Measurements from ENCODE around the gene LIPG.
"Not testable (repeated sequence)": the region's sequence is repeated elsewhere in the genome, so short reads cannot be mapped to it uniquely, and the experiment has no call there.

Gene LIPG

DNA sequence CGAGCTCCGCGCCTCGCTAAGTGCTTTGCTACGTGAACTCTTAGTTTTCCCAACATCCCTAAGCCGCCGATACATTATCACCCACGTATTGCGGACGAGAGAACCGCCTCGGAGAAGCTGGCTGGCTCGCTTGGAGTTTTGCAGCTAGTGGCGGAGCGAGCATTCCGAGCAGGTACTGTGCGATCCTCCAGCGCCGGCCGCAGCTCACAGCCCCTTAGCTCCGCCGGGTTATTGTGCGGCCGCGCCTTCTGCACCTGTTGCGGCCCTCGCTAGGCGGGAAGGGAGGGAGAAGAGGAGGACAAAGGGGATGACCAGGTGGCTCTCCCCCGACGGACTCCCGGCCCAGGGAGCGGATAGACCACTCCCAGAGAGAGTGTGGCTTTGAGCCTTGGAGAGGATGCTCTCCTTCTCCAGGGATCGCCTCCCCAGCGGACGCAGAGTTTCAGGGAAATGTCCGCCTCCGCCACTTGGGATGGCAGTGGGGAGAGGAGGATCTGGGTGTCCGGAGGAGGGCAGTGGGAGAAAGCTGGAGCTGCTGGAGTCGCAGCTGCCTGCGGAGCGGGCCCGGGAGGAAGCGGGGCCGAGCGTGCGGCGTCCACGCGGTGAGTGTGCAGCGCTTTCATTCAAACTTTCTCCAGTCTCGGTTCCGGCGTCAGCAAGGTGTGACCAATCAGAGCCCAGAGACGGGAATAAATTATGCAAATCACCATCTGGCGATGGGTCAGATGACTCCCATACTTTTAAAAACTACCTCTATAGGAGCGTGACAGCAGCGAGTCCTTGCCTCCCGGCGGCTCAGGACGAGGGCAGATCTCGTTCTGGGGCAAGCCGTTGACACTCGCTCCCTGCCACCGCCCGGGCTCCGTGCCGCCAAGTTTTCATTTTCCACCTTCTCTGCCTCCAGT is at the start of gene LIPG:
TSS of gene LIPG (plus strand) at position 769 of the 905 bp plus-strand sequence. CDS start 252 bp downstream, outside the sequence.
- DNase-seq = peak; percentile 44

DNA sequence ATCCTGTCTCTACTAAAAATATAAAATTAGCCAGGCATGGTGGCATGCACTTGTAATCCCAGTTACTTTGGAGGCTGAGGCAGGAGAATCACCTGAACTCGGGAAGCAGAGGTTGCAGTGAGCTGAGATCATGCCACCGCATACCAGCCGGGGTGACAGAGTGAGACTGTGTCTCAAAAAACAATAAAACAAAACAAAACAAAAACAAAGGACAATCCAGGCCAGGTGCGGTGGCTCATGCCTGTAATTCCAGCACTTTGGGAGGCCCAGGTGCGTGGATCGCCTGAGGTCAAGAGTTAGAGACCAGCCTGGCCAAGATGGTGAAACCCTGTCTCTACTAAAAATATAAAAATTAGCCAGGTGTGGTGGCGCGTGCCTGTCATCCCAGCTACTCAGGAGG is 49.0 kb upstream of the LIPG start:
- not testable (repeated sequence) for DNase-seq

DNA sequence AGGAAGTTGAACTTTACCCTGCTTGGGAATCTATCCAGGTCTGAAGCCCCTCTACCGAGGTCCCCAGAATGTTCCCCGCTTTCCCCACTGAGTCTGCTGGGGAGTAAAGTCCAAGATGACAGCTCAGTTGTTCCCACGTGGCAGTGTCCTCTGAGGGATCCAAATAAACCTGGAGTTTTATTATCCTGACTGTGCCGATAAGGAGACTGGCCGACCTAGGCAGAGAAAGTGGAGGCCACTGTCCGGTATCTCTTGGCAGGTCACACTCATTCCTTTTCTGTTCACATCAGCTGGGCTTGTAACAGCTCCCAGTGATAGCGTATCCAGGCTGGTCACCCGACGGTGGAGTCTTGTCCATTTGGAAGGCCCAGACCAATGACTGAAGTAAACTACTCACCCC is 47.3 kb upstream of the LIPG start:
- no peak for DNase-seq

DNA sequence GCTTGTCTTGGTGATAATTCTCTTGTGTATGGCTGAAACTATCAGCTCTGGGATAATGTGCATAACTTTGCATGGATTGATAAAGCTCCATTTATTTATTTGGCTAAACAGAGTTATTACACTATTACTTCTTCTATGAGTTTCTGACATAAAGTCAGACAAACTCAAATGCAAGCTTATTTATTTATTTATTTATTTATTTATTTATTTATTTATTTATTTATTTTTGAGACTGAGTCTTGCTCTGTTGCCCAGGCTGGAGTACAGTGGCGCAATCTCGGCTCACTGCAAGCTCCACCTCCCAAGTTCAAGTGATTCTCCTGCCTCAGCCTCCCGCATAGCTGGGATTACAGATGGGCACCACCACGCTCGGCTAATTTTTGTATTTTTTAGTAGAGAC is 46.9 kb upstream of the LIPG start:
- not testable (repeated sequence) for DNase-seq

DNA sequence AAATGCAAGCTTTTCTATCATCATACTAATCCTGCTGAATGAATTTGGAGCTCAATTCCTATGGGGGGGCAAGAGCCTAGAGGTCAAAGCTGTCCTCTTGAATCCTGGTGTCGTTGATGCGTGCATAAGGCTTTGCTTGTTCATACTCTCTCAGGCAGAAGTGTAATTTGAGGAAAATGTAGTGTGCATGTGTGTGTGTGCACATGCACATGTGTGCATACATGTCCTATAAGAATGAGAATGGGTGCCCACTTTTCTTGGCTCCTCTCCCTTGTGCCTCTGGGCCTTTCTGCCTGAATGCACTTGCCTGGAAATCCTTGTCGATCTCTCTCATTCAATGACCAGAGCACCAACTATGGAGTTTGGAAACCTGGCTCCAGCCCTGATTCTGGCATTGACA is 46.3 kb upstream of the LIPG start:
- no peak for DNase-seq

DNA sequence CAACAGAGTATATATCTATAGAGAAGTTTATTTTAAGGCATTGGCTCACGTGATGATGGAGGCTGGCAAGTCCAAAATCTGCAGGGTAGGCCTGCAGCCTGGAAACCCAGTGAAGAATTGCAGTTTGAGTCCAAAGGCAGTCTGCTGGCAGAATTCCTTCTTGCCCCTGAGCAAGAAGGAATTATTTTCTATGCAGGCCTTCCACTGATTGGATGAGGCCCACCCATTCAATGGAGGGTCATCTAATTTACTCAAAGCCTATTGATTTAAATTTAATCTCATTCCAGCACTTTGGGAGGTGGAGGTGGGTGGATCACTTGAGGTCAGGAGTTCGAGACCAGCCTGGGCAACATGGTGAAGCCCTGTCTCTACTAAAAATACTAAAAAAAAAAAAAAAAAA is 44.4 kb upstream of the LIPG start:
- no peak for DNase-seq

DNA sequence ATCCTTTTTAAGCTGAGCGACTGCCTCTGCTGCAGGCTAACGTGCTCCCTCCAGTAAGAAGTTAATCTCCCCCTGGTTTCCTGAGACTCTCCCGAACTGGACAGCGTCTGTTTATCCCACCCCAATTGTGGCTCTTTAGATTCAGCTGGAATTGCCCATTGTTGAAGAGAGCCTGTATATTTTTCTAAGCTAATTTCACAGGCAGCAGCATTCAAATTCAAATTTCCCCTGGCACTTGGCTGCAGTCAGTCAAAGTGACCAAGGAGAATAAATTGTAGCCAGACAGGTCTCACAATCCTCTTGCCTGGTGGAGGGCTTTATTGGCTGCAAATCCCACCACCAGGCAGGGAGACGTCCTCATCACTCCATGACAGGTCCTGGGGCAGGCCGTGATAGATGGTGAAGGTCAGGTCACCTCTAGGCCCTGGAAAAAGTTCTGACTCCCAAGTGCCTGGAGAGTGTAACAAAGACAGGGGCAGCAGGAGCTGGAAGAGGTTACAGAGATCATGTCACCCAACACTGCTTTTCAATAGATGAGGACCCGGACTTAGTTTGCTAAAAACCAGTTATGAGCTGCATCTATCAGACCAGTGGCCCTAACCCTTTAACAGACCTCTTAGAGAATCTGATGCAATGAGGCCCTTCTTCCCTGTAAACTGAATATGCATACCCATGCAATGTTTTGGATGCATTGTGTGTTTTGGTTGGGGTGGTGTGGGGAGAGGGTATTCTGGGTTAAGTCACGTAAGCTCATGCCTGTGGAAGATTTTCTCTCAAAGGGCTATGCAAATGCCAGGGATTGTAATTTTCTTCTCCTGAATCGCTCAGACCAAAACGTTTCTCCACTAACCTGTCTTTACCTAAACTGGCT is 42.5 kb upstream of the LIPG start:
- DNase-seq = no peak

DNA sequence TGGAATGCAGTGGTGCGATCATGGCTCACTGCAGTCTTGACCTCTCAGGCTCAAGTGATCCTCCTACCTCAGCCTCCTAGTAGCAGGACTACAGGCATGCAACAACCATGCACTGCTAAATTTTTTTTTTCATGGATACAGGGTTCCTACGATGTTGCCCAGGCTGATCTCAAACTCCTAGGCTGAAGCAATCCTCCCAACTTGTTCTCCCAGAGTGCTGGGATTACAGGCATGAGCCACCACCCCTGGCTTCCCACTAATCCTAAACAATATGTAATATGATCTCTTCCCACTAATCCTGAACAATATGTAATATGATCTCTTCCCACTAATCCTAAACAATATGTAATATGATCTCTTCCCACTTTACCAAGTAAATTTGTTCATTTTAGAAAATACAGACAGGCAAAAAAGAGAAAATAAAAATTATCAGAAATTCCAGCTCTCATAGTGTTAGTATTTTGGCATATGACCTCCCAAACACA is 41.2 kb upstream of the LIPG start:
- no peak for DNase-seq

DNA sequence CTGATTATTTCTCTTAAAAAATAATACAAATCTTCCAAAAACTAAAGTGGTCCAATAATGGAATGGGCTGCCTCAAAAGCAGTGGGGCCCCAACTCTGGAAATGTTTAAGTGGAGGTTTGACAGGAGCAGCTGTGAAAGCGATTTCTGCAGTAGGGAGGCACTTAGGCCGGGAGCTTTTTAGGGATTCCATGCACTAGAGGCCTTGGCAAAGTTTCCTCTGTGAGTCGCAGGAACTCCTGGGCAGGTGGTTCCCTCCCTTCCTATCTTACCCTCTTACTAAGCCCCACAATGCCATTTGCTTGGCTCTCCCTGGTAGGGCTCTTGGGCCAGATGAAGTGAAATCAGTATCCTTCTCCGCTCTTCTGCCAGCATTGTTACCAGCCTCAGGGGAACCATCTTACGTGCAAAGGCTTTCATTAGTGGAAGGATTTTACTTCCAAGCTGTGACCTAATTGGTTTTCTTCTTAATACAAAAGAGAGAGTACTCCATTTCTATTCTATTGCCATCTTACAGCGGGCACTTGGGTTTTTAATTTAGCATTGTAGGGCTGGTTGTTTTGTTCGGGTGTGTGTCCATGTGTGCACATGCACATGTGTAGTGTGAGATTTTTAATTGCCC is 40.5 kb upstream of the LIPG start:
- no peak for DNase-seq

DNA sequence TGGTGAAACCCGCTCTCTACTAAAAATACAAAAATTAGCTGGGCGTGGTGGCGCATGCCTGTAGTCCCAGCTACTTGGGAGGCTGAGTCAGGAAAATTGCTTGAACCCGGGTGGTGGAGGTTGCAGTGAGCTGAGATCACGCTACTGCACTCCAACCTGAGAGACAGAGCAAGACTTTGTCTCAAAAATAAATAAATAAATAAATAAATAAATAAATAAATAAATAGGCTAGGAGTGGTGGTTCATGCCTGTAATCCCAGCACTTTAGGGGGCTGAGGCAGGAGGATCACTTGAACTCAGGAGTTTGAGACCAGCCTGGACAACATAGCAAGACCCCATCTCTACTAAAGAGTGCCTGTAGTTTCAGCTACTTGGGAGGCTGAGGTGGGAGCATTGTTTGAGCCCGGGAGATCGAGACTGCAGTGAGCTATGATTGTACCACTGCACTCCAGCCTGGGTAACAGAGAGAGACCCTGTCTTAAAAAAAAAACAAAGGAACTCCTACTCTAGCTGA is 38.2 kb upstream of the LIPG start:
- DNase-seq = not testable (repeated sequence)

DNA sequence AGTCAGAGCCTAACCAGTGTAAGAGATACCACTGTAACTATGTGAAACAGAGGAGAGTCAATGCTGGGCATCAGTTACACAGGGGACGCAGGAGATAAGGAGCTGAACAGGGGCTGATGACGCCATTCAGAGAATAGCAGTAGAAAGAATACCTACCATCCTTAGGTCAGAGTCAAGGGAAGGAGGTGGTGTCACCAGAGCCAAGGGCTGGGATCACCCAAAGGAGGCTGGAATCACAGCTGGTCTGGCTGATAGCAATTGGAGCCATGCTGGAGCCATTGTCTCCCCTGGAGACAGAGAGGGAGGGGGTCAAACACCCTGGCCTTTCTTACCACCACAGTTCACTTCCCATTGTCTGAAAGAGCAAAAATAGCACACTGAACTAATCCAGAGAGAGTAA is 37.5 kb upstream of the LIPG start:
- no peak for DNase-seq

DNA sequence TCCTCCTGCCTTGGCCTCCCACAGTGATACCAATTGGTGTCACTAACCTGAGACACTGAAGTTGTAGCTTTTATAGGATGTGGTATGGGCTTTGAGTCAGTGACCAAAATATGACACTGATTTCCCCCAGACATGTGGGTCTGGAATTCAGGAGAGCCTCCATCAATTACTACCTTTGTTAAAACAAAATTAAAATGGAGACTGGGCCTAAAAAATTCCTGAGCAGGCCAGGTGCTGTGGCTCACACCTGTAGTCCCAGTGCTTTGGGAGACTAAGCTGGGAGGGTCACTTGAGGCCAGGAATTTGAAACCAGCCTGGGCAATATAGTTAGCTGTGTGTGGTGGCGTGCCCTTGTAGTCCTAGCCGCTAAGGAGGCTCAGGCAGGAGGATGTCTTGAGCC is 36.9 kb upstream of the LIPG start:
- no peak for DNase-seq

DNA sequence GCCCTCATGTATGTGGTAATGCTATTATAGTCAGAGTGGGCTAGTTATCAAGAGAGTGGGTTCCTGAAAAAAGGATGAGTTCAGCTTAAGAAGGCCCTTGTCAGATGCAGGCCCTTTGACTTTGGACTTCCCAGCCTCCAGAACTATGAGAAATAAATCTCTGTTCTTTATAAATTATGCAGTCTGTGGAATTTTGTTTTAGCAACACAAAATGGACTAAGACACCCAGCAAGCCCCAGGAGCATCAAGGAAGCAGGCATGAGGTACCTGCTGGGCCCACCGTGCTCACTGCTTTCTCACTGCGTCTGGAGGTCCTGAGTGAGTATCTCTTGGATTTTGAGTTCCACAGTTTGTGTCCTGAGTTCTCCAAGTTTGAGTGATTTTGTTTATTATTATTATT is 35.9 kb upstream of the LIPG start:
- no peak for DNase-seq

DNA sequence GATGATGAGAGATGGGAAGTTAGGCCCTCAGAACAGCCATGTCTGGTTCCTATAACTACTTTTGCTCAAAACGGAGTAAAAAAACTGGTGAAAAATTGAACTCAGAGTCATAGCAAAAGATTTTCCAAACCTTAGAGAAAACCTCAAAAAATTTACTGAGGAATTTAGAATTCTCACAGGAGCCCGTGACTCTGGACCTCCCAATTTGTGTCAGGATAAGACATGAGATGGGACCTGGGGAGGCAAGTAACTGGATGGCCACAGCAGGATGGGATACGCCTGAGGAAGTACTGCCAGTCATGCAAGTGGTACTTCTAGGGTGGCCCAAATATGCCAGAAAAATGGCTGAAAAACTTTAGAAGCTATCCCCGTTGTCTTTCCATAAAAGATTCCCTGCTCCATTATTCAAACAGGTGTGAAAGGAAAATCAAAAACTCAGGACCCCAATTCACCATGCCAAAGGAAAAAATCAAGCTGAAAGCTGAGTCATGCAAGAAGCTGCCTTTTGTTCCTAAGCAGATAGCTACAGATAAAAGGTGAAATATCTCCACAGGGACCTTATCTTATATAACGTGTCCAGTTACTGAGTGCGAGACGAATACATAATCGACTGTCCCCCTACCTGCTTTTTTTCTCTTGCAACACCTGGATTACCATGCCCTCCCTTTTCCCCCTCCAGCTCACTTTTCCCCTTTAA is 34.1 kb upstream of the LIPG start:
- no peak for DNase-seq

DNA sequence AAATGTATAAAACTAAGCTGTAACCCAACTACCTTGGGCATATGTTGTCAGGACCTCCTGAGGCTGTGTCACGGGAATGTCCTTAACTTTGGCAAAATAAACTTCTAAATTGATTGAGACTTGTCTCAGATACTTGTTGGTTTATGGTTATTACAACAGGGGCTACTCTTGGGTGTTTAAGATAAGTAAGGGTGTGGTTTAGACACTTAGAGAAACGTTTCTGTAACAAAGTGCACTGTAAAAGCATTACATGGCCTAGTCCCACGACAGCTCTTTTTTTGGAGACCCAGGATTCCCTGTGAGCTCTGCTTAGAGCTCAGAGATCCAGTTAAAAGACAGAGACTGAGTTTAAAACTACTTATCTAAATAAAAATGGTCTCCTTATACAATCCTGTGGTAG is 32.3 kb upstream of the LIPG start:
- no peak for DNase-seq

DNA sequence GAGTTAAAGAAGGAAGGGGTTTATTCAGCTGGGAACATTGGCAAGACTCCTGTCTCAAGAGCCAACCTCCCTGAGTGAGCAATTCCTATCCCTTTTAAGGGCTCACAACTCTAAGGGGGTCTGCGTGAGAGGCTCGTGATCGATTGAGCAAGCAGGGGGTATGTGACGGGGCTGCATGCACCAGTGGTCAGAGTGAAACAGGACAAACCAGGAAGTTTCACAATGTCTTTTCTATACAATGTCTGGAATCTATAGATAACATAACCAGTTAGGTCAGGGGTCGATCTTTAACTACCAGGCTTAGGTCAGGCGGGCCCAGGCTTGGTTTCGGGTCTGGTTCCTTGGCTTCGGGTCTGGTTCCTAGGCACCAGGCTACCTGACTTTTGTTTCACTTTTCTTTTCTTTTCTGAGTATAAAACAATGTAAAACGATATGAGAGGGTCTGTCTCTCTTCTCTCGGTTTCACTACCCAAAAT is 30.1 kb upstream of the LIPG start:
- DNase-seq = no peak

DNA sequence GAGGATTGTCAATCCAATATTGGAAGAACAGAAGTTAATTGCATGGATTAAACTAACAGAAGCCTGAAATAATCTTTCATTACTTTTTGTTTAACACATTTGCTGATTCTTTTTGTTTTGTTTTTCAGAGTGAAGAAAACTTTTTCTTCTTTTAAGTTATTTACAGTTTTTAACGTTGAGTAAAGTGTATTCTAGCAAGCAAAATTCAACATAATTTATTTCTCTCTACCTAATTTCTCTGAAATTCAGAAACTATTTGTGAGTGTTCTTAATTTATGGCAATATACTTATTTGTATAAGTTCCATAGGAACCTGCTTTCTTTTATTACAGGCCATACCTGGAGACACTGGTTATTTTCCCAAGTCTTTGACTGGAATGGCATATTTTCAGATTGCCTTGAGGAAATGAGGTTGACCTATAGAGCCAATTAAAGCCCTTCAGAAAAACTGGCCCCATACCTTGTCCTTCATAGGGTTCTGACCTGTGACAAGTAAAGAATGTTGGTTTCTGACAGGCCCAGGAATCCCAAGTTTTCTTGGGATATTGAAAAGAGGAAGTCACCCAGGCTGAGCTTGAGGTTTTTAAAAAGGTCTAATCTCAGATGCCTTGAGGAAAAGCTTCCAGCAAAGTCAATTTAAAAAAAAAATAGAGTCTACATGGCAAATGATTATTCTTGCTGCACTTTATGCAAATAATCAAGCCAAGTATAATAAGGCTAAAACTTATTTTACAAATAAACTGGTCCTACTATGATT is 26.8 kb upstream of the LIPG start:
- DNase-seq = no peak

DNA sequence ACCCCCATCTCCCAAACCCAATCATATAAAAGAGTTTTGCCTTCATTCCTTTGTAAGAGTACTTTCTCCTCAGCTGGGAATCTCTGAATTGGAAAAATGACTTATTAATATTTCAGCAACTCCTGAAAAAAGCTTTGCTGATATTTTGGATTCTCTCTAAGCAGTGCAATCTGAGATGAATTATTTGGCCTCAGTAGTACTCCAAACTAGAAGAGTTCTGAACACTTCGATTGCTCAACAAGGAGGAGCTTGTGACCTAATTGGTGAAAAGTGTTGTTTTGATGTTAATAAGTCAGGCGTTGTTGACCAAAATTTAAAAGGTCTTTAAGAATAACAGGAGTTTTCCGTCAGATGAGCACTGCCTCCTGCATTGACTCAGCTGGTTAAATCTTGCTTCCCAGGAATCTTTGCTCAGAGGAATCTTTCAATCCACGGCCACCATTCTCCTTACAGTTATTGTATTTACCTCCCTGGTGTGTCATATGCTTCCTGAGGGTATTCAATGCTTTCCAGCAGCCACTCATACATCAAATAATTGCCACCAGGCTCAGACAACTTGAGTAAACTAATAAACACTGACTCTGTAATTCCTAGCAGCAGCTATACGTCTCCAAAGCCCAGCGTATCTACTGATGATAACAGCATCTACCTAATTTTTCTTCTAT is 24.5 kb upstream of the LIPG start:
- DNase-seq = no peak

DNA sequence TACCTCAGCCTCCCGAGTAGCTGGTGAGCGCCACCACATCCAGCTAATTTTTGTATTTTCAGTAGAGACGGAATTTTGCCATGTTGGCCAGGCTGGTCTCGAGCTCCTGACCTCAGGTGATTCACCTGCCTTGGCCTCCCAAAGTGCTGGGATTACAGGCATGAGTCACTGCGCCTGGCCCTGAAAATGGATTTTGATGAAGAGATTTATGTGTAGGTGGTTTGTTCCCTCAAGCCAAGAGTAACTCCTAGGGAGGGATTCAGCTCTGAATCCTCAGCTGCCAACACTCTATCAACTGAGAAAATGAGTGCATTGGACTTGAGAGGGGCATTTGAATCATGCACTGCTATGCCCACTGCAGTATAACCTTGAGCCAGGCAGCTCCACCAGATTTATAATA is 17.5 kb upstream of the LIPG start:
- no peak for DNase-seq

DNA sequence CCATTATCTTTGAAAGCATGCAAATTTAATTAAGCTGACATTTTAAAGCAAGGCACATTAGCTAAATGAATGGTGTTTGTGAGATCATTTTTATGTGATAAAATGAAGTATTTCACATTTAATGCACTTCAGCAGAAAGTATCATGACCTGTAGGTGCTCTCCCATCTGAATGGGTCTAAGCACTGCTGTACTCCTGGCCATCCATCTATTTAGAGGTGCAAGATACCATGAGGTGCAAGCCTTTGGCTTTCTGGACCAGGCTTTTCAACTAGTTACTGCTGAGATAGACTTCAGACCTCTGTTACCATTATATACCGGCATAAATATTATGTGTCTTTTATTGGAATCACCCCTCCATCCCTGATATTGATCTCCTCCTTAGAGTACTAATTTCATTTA is 15.6 kb upstream of the LIPG start:
- no peak for DNase-seq

DNA sequence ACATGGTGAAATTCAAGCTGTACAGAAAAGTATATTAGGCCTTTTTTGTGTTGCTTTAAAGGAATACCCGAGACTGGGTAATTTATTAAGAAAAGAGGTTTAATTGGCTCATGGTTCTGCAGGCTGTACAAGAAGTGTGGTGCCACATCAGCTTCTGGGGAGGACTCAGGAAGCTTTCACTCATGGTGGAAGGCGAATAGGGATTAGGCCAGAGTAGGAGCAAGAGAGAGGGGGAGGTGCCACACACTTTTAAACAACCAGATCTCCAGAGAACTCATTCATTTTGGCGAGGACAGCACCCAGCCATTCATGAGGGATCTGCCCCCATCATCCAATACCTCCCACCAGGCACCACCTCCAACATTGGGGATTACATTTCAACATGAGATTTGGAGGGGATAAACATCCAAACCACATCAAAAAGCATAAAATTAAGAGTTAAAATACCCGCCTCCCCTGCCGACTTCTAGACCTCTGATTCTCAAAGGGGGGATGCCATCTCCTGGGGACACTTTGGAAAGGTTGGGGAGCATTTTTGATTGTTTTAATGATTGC is 15.1 kb upstream of the LIPG start:
- no peak for DNase-seq
